Measurements from ENCODE around the gene KRTAP17-1.
"Not testable (repeated sequence)": the region's sequence is repeated elsewhere in the genome, so short reads cannot be mapped to it uniquely, and the experiment has no call there.

KRTAP17-1 gene

GRCh38 chr17:41304091-41304490 is 11.4 kb downstream of the KRTAP17-1 start:
- no peak for DNase-seq (ENCODE audit: low read depth in 2 of 2)

DNA sequence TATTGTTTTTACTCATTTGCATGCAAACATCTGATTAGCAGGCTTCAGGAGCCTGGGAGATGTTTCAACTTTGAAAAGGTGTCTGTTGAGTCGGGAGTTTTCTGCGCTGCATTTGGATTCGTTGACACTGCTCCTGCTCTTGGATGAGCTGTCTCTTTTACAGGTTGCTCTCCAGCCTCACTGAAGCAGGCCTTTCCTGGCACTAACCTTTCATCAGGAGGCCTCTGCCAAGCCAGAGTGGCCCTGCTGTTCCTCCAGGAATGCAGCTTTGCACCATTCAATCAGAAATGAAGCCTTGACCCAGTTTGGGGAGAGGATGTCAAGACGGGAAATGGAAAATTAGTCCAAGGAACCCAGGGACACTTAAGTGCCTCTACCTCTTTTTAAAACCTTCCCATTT is 12.5 kb downstream of the KRTAP17-1 start:
- no peak for DNase-seq (ENCODE audit: low read depth in 2 of 2)

DNA sequence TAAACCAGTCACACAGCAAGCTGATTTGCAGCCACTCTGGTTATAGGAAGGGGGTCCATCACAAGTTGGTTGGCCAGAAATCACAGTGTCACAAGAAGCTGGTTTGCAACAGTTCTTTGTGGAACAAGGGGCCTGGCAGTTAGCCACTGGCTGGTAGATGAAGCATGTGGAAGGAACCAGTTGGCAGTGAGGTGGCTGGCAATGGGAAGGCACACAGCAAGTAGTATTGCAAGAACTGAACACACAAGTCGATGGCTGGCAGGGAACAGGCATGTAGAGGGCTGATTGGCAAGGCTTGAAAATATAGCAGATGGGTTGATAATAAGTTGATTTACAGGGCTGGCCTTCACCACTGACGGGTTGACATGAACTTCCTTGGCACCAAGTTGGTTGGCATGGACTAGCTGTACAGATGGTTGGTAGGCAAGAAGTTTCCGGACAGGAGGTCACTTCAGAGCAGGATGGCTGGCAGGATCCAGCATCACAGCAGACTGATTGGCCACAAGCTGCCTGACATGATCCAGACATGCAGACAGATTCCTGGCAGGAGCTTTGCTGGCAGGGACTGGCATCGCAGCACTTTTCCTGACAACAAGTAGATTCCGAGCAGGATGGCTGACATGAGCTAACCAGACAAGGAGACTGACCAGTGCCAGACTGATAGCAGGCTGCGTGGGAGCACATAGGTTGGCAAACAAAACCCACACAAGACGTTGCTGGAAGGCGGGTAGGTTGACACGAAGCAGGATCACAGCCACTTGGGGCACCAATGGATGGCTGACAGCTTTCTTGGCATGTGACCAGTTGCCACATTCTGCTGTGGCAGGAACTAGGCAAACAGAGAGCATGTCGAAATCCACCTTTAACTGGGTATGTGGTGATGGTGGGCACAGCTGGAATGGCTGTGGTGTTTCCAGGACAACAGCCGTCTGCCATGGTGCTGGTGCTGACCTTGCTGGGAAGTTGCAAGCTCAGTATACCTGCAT is 13.3 kb downstream of the KRTAP17-1 start, which contains the start of gene KRTAP29-1:
Gene KRTAP29-1 (minus strand): TSS at position 936 of the 986 bp plus-strand sequence. CDS start 0 bp downstream, at position 936.
- DNase-seq (ENCODE audit: low read depth in 2 of 2): no peak

- no peak for DNase-seq (ENCODE audit: low read depth in 2 of 2)
Observed at GRCh38 chr17:41301204-41301790, 14.2 kb downstream of the KRTAP17-1 start.

DNA sequence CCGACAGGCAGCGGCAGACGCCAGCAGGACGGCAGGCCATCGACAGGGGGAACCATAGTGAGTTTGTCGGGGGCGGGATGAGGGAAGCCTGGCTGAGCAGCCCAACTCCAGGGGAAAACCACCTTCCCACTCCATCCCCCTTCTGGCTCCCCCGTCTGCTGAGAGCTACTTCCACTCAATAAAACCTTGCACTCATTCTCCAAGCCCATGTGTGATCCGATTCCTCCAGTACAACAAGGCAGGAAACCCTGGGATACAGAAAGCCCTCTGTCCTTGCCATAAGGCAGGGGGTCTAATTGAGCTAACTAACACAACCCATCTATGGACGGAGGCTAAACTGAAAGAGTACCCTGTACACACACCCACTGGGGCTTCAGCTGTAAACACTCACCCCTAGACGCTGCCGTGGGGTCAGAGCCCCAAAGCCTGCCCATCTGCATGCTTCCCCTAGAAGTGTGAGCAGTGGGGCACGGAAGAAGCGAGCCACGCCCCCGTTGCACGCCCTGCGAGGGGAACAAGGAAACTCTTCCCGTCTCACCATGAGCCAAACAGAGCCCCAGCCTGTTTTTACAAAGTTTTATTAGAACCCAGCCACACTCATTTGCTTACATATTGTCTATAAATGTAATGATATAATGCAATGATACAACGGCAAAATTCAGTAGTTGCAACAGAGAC is 16.9 kb downstream of the KRTAP17-1 start:
- DNase-seq (ENCODE audit: low read depth in 2 of 2): no peak

- no peak for DNase-seq (ENCODE audit: low read depth in 2 of 2)
Observed at GRCh38 chr17:41296846-41297245, 18.7 kb downstream of the KRTAP17-1 start.

DNA sequence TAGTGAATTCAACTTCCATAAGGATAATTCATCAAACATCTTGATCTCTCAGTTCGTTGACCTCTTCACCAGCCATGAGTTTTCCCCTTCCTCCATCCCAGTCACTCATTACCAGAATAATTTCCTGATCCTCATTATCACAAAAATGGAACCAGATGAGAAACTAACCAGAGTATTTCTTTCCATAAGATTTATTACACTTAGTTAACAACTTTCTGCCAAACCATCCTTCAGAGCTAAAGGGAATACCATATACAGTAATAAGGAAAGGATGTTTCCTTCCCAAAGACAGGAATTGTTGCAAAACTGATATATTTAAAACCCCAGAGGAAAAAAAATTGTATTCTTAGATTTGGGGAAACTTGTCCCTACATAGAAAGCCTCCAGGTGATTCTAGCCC is 21.5 kb downstream of the KRTAP17-1 start:
- peak; percentile 43 to 48 for DNase-seq (ENCODE audit: low read depth in 2 of 2)

GRCh38 chr17:41287050-41287449 is 28.5 kb downstream of the KRTAP17-1 start:
- no peak for DNase-seq (ENCODE audit: low read depth in 2 of 2)

GRCh38 chr17:41284546-41284945 is 31.0 kb downstream of the KRTAP17-1 start:
- DNase-seq (ENCODE audit: low read depth in 2 of 2): peak in 1 of 2 experiments; percentile 2

- peak; percentile 93 to 94 for DNase-seq (ENCODE audit: low read depth in 2 of 2)
Observed at GRCh38 chr17:41284043-41284442, 31.5 kb downstream of the KRTAP17-1 start.

DNA sequence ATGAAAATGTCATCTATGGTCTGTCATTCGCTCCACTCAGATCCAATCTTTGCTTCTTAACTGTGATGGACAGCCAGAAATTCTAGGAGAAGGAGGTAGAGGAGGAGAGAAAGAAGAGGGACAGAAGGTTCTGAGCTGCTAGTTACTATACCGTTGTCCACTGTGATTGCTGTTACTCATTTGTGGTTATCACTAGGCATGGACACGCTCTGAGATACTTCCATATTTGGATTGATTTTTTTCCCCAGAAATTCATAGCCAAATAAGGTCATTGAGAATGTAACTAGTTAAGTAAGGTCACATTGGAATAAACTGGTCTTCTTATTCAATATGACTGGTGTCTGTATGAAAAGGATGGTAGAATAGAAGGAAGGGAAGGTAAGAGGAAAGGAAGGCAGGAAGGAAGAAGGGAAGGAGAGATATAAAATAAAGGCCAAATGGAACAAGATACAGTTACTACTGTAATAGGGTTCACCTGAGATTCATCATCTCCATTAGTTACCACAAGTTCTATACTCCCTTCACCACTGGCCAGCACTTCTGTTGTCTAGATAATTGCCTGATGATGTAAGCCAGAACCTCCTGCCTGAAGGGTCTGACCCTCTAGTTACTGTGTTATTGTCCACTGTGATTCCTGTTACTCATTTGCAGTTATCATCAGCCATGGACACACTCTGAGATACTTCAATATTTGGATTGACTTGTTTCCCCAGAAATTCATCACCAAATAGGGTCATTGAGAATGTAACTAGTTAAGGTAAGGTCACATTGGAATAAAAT is 37.1 kb downstream of the KRTAP17-1 start:
- no peak for DNase-seq (ENCODE audit: low read depth in 2 of 2)

- DNase-seq (ENCODE audit: low read depth in 2 of 2): not testable (repeated sequence)
Observed at GRCh38 chr17:41275648-41276190, 39.8 kb downstream of the KRTAP17-1 start, which contains the start of gene KRTAP9-7. TSS of gene KRTAP9-7 (plus strand) at chr17:41275698. CDS start at chr17:41275698, 0 bp downstream.

DNA sequence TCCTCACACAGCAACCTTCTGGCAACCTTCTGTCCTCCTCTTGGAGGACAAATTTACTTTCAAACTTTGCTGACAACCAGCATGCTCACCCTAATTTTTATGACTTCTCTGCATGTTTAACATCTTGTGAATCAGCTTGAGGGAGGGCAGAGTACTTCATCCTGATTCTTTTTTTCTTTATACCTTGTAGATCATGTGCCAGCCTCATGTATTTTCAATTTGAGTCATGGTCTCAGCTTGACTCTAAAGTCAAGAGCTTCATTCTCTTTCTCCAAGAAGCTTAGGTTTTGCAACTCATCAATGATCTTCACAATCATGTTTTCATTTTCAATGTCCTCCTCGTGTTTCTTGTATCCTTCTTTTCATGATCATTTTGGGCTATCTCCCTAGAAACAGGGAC is 43.7 kb downstream of the KRTAP17-1 start:
- DNase-seq (ENCODE audit: low read depth in 2 of 2): no peak

- DNase-seq (ENCODE audit: low read depth in 2 of 2): not testable (repeated sequence)
Observed at GRCh38 chr17:41271323-41271722, 44.2 kb downstream of the KRTAP17-1 start.

DNA sequence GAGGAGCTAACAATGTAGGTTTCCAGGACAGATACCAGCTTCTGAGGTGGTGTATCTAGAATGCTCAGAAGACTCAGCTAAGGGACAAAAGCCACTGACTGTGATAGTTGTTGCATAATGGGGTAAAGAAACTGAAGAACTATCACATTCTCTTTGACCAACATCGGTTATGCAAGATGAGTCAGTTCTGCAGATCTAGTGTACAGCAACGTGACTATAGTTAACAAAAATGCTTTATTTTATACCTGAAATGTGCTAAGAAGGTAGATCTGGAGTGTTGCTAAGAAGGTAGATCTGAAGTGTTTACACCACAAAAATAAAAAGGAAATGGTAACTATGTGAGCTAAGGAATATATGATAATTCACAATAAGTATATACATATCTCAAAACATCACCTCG is 47.8 kb downstream of the KRTAP17-1 start:
- no peak for DNase-seq (ENCODE audit: low read depth in 2 of 2)

- DNase-seq (ENCODE audit: low read depth in 2 of 2): no peak
Observed at GRCh38 chr17:41265078-41265477, 50.4 kb downstream of the KRTAP17-1 start, which contains the start of gene KRTAP9-6. TSS of gene KRTAP9-6 (plus strand) at chr17:41265378. CDS start at chr17:41265378, 0 bp downstream.

All from fibroblast of skin of left biceps (primary cell).